ENCODE measurements around the gene LRP6.
"Not testable (repeated sequence)": the region's sequence is repeated elsewhere in the genome, so short reads cannot be mapped to it uniquely, and the experiment has no call there.

The LRP6 gene

DNA sequence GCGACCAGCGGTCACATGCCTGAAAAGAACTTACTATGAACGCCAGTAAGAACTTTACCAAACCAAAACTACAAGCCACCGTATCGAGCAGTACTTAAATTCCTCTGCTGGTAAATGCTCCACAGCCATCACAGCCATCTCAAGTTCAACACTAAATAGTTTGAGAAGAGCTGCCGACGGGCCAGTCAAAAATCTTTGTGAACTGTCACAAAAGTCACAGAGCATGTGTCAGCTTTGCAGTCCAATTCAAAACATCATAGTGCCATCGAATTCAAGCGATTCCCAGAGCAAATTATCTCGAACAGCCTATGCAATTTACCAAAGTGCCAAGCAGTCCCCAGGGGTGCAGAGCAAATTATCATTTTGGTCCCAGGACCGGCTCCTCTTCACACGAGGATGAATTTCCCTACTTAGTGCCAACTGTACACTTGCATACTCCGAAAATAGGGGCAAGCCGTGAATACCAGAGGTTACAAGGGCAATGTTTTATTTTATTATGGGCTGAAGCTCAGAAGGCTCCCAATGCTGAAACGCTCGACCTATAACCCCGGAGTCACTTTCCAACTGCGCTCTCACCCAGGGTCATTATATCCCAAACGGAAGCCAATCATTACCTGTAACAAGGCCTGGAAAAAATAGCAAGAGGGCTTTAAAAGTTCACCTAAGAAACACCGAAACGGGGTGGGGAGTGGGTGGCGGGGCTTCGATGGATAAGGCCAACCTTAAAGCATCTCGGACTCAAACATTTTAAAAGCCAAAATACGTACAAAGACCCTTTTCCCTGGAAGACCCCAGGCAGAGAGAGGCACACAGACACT, 1.1 kb downstream of the LRP6 start:
- peak in 1 of 2 donors; percentile 6 for DNase-seq

DNA sequence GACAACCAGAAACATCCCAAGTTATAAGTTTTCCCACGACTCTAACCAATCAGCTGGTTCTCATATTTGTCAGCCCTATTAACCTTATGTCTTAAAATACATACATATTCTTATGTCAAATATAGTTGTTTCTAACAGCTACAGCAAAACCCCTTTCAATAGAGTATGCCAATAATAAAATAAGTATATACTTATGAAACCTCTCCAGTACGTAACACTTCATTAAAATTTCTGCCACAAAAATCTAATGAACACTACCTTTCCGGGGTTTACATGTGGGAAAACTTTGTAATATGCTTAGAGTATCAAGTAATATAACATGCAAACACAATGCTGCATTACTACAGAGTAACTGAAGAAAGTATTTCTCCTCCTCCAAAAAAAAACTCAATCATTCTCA, 1.8 kb downstream of the LRP6 start:
- no peak for DNase-seq

DNA sequence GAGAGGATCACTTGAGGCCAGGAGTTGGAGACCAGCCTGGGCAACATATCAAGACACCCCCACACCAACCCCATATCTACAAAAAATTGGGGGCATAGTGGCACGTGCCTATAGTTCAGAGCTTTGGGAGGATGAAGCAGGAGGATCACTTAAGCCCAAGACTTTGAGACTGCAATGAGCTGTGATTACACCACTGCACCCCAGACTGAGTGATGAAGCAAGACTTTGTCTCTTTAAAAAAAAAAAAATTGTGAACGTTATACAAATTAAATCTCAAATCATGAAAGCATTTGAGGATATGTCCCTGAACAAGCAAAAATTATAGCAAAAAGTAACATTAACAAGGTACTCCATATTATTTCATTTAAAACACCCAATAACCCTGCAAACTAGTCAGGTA, 2.9 kb downstream of the LRP6 start:
- DNase-seq: no peak

DNA sequence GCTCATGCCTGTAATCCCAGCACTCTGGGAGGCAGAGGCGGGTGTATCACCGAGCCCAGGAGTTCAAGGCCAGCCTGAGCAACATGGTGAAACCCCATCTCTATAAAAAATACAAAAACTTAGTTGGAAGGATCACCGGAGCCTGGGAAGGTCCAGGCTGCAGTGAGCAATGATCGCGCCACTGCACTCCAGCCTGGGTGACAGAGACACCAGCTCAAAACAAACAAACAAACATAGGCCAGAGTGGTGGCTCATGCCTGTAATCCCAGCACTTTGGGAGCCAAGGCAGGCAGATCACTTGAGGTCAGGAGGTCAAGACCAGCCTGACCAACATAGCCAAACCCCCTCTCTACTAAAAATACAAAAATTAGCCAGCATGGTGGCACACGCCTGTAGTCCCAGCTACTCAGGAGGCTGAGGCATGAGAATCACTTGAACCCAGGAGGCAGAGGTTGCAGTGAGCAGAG, 10.5 kb downstream of the LRP6 start:
- DNase-seq: not testable (repeated sequence)

DNA sequence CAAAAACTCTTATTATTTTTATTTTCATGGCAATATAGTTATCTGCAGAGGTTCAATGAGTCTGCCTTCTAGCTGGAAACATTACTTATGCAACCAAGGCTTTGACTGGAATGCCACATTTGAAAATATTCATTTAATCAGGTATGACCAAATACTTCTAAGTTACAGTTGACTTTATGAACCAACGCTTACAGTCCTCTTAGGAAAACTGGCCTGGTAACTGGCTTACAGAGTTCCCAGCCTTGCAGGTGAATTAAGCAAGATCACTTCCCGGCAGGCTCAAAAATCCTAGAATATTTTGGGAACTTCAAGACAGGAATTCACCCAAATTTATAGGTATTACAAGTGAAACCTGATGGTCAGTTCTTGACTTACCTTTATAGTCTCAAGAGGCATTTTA, 12.3 kb downstream of the LRP6 start:
- DNase-seq: no peak

DNA sequence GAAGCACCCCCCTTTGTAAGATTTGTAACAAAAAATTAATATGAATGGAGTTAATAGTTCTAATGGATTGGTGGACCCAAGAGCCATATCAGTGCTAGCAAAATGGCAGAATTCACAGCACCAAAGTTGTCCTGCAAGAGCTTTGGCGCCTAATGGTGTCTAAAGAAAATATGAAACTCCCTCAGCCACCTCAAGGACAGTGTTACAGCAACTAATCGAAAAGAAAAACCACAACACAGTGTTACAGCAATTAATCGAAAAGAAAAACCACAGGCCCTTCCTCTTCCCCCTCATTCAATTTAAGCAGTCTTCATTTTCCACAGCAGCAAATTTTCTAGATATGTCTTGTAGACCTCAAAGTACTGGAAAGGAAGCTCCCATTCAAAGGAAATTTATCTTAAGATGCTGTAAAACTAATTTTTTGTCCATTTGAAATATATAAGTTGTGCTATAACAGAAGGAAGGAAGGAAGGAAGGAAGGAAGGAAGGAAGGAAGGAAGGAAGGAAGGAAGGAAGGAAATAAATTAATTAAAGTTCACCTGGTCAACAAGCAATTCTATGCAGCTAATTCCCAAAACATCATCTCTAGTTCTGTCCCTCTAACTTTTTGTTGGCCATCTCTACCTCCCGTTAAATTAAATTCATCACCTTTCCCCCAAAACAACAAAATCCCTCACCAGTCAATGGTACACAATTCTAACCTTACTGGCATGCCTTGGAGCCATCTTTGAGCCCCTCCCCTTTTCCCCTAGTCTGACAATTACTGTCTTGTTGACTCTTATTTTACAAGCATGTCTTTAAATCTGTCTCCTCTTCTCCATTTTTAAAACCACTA, 17.4 kb downstream of the LRP6 start:
- no peak for DNase-seq

DNA sequence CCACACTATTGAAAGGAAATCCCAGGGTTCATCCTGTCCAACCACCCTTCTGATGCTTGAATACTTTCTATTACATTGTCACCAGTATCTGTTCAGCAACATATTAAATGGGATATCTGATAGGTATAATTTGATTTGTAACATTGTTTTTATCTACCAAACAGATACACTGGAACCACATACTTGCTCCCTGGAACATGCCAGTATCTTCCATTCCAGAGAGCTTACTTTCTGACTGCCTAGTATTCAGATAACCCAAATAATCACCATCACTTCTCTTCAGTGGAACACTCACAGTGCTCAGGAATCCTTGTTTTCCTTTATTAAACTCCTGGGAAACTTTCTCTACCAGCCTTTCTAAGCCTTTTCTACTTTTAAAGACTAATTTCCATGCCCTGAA, 19.3 kb downstream of the LRP6 start:
- no peak for DNase-seq

DNA sequence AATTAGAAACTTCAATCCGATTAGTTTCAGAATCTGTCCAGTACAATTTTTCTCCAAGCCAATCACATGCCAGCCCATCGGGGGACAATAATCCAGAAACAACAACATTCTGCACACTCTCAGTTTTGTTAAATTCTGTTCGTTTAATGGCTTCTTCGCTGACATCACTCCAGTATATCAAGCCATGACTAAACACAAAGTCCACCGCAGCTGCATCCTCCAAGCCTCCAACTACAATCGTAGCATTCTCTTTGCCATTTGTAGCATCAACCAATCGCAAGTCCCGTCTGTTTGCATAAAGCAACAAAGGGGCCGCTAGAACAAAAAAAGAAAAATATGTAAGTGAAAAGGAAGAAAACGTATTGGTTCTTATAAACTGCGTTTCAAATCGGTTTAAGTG, 22.5 kb downstream of the LRP6 start:
- no peak for DNase-seq

DNA sequence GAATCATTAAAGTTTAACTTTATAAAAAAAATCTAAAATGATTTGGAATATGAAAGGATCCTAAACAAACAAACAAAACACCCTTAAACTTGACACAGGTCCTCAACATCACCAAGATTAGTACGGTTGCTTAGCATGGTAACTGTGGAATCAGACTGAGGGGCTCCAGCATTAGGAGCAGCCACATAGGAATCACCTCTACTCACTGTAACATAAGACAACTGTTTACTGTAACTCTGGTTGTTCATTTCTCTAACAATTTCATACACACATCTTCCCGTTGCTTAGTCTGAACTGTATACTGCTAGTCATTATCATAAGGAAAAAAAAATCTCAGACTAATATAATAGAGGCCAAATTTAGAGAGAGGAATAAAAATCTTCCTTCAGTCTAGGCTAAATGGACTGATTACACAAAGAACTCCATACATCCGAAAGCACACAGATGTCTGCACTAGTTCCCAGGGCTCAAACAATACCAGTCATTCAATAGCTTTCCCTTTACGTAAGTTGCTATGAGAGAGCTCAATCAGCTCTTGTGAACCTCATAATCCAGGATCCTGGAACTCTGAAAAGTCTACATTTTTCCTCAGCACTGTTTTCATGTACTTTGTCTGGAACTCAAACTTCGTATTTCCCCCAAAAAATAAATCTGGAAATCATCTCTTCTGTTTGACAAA, 26.0 kb downstream of the LRP6 start:
- DNase-seq: no peak

DNA sequence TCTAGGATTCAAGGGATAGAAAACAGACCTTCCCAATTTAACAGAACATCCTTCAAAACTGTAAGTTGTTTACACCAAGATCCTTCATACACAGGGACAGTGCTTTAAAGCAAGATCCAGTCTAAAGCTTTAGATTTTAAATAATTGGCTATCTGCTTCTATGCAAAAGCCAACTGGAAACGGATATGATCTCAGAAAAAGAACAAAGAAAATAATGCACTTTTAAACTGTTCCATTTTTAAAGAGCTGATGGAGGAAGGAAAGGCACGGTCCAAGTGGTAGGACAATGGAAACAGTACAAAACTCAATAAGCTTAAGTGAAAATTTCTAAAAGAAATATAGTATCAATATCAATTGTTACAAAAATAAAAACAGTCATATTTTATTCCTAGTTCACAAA, 27.7 kb downstream of the LRP6 start:
- DNase-seq: no peak

DNA sequence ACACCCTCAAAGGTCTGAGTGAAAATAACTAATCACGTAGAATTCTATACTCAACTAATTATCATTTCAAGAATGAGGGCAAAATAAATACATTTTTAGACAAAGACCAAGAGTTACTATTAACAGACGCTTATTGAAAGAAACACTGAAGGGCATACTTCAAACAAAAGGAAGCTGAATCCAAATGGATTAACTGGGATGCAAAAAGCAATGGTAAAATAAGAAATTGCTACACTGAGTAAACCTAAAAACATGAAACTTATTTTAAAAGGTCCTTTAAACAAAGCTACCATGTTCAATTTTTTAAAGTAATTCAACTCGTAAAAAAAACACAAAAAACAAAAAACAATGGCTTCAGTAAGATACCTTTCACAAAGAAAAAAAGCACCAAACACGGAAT, 28.2 kb downstream of the LRP6 start:
- DNase-seq: no peak

DNA sequence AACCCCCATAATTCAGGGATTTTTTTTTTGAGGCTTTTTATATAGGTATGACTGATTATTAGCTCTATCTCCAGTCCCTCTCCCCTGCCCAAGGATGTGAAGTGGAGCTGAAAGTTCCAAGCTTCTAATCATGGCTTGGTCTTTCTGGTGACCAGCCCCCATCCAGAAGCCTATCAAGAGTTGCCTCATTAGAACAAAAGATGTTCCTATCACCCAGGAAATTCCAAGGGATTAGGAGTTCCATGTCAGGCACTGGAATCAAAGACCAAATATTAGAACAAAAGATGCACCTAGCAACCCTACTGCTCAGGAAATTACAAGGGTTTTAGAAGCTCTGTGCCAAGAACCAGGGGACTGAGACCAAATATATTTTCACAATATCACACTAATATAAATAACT, 29.9 kb downstream of the LRP6 start:
- no peak for DNase-seq

DNA sequence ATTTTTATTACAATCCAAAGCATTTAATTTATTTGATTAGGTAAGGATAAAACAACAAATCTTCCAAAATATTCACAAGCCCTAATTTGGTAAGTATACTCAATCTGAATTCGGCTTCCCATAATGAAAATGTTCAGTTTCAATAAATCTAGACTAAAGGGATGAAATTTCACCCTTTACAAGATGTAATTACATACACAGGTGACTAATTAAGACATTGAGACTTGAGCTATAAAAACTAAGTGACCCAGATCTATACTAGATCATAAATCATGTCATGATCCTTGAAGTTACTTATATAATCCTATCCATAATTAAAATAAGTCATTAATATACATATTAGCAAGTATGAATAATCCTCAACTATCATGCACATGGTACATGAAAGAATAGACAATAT, 36.6 kb downstream of the LRP6 start:
- DNase-seq: no peak

DNA sequence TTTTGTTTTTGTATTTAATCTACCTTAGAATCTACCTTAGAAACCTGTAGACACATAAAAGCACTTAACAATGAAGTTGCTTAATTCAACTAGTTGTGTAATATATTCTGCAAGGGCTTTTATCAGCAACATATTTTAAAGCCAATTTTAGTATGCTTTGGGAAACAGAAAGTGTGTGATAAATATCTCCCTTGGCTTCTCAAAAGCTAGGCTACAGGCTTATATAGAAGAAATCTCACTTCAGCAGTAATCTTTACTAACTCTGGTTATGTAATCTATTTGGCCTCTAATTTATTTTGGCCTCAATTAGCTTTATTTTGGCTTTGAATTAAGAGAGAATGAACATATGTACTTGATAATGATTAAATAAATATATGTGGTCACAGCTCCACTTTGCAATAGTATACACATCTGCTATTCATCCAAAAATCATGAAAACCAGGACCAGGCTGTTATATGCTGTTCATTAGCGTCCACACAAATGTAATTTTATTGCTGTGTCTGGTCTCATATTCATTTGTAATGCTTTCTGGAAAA, 37.2 kb downstream of the LRP6 start:
- no peak for DNase-seq

DNA sequence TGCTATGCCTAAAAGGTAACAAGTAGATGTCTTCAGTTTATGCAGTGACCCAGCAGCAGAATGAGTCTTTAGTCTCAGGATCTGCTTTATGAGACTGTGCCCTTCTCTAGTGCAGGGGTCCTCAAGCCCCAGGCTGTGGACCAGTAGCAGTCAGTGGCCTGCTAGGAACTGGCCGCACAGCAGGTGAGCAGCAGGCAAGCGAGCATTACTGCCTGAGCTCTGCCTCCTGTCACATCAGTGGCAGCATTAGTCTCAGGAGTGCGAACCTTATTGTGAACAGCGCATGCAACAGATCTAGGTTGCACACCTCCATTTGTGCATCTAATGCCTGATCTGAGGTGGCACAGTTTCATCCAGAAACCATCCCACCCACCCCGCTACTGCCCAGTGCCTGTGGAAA, 38.4 kb downstream of the LRP6 start:
- no peak for DNase-seq

DNA sequence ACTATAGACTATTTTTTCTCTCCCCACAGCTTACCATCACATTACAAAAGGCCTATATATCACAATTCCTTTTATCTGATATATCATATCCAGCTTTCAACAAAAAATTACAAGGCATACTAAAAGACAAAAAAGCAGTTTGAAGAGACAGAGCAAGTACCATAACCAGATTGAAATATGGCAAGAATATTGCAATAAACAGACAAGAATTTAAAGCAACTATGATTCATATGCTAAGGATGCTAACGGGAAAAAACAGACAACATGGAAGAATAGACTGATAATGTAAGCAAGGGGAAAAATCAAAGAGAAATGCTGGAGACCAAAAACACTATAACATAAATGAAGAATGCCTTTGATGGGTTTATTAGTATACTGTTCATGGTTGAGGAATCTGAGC, 40.7 kb downstream of the LRP6 start:
- no peak for DNase-seq

DNA sequence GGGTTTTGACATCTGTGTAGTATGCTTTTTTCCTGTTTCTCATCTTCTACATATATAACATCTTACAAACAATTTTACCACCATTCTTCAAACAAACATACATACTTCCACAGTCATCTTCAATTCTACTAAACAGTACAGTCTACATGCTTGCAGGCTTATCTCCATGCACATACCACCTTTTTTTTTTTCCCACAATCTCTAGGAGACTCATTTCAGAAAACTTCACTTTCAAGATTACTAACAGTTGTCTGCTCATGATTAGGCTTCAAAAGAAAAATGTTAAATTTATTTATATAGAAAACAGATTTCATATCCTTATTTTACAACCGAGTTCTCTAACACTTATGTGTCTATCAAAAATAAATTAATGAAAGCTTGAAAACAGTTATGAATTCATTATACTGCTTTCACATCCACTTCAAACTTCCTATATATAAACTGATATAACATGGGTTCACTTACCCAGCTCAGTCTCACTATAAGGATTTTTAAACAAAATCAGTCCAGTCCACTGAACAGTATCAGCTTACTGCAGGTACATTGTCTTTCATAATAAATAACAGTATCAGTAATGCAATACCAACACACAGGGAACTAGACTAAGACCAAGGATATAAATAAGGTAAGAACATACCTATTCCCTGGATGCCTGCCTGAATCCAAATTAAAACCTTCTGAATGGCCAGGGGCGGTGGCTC, 42.5 kb downstream of the LRP6 start:
- no peak for DNase-seq

DNA sequence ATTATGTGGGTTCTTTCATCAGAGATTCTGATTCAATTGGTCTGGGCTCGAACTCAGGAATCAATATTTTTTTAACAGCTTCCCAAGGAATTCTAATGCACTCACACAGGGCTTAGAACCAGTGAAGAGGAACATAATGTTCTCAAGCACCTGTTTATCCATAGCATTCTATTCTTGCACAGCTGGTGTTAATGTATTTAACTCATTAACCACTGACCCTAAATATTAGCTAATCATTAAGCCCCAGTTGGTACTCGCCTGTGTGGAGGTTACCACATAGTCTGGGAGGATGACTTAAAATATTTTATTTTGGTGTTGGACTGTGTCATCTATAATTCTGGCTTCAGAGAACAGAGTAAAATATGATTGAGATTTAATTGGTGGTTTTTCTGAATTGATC, 45.3 kb downstream of the LRP6 start:
- no peak for DNase-seq

DNA sequence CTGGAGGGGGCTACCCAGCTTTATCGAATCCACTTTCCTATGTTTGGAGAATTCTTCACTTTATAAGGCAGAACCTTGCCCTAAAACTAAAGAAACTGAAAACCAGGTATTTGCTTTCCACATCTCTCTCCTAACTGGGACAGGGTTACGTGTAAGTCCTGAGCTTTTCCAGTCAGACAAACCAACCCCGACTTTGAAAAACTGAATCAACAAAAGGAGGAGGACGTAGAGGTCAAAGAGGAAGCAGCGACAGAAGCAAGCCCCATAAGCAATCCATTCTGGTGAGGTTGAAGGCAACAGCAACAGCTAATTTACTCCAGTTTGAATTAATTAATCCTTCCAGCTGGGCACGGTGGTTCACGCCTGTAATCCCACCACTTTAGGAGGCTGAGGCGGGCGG, 47.2 kb downstream of the LRP6 start:
- no peak for DNase-seq

DNA sequence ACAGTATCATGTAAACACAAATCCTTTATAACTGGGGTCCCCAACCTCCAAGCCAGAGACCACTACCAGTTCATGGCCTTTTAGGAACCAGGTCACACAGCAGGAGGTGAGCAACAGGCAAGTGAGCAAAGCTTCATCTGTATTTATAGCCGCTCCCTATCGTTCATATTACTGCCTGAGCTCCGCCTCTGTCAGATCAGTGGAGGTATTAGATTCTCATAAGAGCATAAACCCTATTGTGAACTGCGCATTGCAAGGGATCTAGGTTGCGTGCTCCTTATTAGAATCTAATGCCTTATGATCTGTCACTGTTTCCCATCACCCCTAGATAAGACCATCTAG, 49.9 kb downstream of the LRP6 start:
- DNase-seq: no peak

DNA sequence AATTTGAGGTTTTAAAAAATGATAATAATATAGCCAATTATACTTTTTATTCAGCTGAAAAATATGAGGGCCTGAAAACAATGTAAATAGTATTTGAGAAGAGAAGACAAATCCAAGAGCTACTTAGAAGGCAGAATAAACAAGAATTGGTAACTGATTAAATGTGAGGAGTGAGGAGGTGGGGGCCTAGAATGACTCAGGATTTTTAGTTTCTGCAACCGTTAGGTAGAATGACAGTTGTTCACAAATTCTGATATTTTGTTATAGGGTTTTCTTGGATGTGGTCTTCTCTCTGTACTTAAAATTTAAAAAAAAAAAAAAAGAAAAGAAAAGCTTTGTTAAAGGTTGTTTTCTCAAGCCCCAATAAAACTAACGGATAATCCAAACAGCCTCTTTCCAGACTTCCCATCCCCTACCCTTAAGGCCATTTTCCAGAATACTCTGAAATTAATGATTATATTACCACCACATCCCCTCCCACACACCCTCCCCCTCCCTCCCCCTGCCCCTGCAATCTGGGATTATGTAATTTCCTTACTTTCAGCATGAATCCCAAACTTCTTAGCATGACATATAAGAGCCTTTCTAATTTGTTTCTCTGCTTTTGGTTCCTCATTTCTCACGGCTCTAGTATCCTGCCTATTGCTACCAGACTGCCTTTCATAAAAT, 50.4 kb downstream of the LRP6 start:
- no peak for DNase-seq

DNA sequence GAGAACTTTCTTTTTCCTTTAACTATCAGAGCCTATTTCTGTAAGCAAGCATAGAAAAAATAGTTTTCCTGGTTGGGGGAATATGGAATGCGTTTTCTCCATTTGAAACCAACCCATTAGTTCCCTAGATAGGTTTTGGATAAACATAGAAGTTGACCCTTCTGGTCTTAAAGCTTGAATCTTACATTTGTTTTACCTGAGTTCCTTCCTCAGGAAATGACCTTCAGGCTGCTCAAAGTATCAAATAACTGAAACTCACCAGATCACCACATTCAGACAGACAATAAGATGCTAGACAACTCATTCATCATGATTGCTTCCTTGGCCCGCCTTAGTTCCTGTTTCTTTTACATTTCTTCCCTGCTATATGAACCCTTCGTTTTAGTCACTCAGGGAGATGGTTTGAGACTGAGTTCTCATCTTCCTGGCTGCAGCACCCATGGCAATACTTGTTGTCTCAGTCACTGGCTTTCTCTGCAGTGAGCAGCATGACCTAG, 52.2 kb downstream of the LRP6 start:
- no peak for DNase-seq
